ENCODE results near the gene NKAIN2. TPM values are rescaled to one million over a fixed set of nuclear protein-coding genes. Genes with fewer than 3 reads are reported as not detected.

The NKAIN2 gene
- total and polyA plus RNA-seq, 2 donors (not counting 3 experiments of a cell fraction or from before 2014, with no cell fraction given) = 0.03 TPM; not detected in 1

DNA sequence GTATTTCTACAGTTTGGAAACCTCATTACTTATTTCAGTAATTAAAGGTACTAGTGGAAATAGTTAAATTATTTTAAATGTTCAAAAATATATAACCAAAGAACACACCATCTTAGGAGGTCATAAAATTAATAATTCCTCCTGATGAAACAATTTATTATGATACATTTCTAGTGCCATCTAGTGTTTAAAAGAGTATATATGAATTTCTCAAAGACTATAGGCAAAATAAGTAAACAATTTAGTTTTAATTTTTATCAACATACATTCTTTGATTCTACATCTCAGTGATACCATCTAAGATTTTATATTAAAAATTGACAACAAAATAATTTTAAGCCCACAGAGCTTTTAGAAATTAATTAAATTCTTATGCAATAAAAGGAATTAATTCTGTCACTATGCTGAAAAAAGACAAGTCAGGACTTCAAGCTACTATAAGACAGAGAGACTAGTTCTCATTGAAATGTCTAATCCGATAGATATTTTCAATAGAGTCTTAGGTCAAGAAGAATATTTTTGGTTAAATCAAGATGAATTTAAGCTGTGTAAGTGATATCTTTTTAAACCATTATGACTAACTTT, 1050.8 kb downstream of the NKAIN2 start:
- Histone ChIP-seq H3K27ac (ENCODE audit: insufficient read depth, low read depth, low read length) (no peak overlapping the region), H2AFZ (ENCODE audit: low read depth, low read length) (no peak overlapping the region), H3K9ac (replicated peaks; ENCODE audit: extremely low read depth, insufficient read depth, low read length) (no peak overlapping the region), H3K4me3 (replicated peaks in 1 of 3; ENCODE audit: insufficient read depth in 1 of 3, low read depth in 1 of 3, low read length in 3 of 3) (no peak overlapping the region), H3K4me2 (ENCODE audit: insufficient read depth, low read length) (no peak overlapping the region), H3K9me1 (replicated peaks; ENCODE audit: control insufficient read depth, extremely low read depth, insufficient read depth, low read length) (no peaks in the 10 kb centered on the region), H3K79me2 (ENCODE audit: control insufficient read depth, insufficient read depth, low read length) (no peaks in the 10 kb centered on the region), H3K9me3 (replicated peaks; ENCODE audit: control insufficient read depth, insufficient read depth, low read length) (no peaks in the 10 kb centered on the region), H4K20me1 (replicated peaks; ENCODE audit: control insufficient read depth, extremely low read depth, insufficient read depth, low read length) (no peaks in the 10 kb centered on the region), H3K36me3 (ENCODE audit: control insufficient read depth in 2 of 2, extremely low read depth in 1 of 2, insufficient read depth in 2 of 2, low read length in 2 of 2) (no peaks in the 10 kb centered on the region), H3K4me1 (ENCODE audit: control insufficient read depth, extremely low read depth, insufficient read depth, low read length) (no peaks in the 10 kb centered on the region), H3K27me3 (ENCODE audit: control insufficient read depth in 2 of 2, insufficient read depth in 2 of 2, low read length in 2 of 2) (peaks cover 0 to 3% of the 10 kb centered on the region in 2 experiments)
- POLR2A ChIA-PET = no interaction called here
- DNase-seq (ENCODE audit: low read depth, low spot score) = peak; percentile 16
- dilution Hi-C loops (cut with MboI; ENCODE audit: extremely low pct_ligation_motif_present, low sequenced_read_pairs) = loop anchor here (25.0 kb wide), 1 partner anchor 258 kb away; no protein-coding TSS in a partner anchor
- BruUV-seq (replicated peaks) = no TSS peak
- CTCF ChIA-PET = interaction anchor here (0.8 to 1.7 kb wide), 16 partner anchors 10 to 1439 kb away, joined by 3 to 94 read pairs (median 4); partner anchors contain the start of gene NKAIN2
- FAIRE-seq = no peak
- TF ChIP-seq, protein P1, sequence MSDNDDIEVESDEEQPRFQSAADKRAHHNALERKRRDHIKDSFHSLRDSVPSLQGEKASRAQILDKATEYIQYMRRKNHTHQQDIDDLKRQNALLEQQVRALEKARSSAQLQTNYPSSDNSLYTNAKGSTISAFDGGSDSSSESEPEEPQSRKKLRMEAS (IDR thresholded peaks at IDR 0.05; ENCODE audit: insufficient read depth, insufficient read length) = no peak
- TF ChIP-seq POLR2A (IDR thresholded peaks at IDR 0.05; ENCODE audit: low read depth, low read length) (no peak), MYC (IDR thresholded peaks at IDR 0.05; ENCODE audit: low read depth, low read length) (no peak), POLR2AphosphoS5 (IDR thresholded peaks at IDR 0.05; ENCODE audit: insufficient read depth, low read depth, low read length) (no peak), GATA2 (IDR thresholded peaks at IDR 0.05; ENCODE audit: insufficient read depth, insufficient read length, low read depth, low read length) (no peak), FOS (IDR thresholded peaks at IDR 0.05; ENCODE audit: borderline replicate concordance, insufficient read depth, low read length) (no peak), JUN (IDR thresholded peaks at IDR 0.05; ENCODE audit: borderline replicate concordance, insufficient read depth, insufficient read length, low read depth) (no peak), EZH2 (IDR thresholded peaks at IDR 0.05; ENCODE audit: borderline replicate concordance, low read depth, low read length, severe bottlenecking) (no peak)
- TF ChIP-seq, protein P2, sequence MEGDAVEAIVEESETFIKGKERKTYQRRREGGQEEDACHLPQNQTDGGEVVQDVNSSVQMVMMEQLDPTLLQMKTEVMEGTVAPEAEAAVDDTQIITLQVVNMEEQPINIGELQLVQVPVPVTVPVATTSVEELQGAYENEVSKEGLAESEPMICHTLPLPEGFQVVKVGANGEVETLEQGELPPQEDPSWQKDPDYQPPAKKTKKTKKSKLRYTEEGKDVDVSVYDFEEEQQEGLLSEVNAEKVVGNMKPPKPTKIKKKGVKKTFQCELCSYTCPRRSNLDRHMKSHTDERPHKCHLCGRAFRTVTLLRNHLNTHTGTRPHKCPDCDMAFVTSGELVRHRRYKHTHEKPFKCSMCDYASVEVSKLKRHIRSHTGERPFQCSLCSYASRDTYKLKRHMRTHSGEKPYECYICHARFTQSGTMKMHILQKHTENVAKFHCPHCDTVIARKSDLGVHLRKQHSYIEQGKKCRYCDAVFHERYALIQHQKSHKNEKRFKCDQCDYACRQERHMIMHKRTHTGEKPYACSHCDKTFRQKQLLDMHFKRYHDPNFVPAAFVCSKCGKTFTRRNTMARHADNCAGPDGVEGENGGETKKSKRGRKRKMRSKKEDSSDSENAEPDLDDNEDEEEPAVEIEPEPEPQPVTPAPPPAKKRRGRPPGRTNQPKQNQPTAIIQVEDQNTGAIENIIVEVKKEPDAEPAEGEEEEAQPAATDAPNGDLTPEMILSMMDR (IDR thresholded peaks at IDR 0.05; ENCODE audit: extremely low read depth in 1 of 2, insufficient read depth in 1 of 2, low read depth in 1 of 2, low read length in 2 of 2) = no peak
- intact Hi-C loops (cut with micrococcal nuclease) = loop anchor here (1.0 to 10.0 kb wide), 4 partner anchors 890 to 1987 kb away; no protein-coding TSS in a partner anchor
